GM18498 (cell line): Measurements from ENCODE around the gene IER3.
A peak's percentile ranks its signal among the peaks of the same experiment; 100 is the strongest.

Experiments
- ATAC-seq: cut with Tn5 transposase; IDR thresholded peaks from one replicate; pipeline ENCODE4 v1.9.1; 2021; ENCODE audit warnings: mild to moderate bottlenecking, moderate library complexity; ENCODE audit not compliant: unreplicated experiment

IER3 gene

GRCh38 chr6:30749554-30750378, 5.4 kb upstream of the IER3 start:
- ATAC-seq = no peak

GRCh38 chr6:30748851-30749540, 4.6 kb upstream of the IER3 start:
- no peak for ATAC-seq

- ATAC-seq = no peak
These were observed 3.8 kb upstream of the IER3 start for GRCh38 chr6:30747902-30748769.

- ATAC-seq = no peak
These were observed 2.9 kb upstream of the IER3 start for GRCh38 chr6:30747300-30747687.

GRCh38 chr6:30743099-30744053, 971 bp downstream of the IER3 start:
- ATAC-seq = no peak

GRCh38 chr6:30742316-30743098, 1.8 kb downstream of the IER3 start, which contains the start of gene FLOT1:
TSS of gene FLOT1 (minus strand) at chr6:30742687. CDS start at chr6:30742189, 498 bp downstream.
- peak; percentile 79 for ATAC-seq

GRCh38 chr6:30741789-30742315, 2.5 kb downstream of the IER3 start:
- ATAC-seq = no peak

GRCh38 chr6:30741063-30741779, 3.1 kb downstream of the IER3 start:
- ATAC-seq = no peak

- ATAC-seq = no peak
These were observed 3.8 kb downstream of the IER3 start for GRCh38 chr6:30740540-30740870.

GRCh38 chr6:30738532-30738931, 5.8 kb downstream of the IER3 start:
- no peak for ATAC-seq

GRCh38 chr6:30735668-30736314, 8.6 kb downstream of the IER3 start:
- no peak for ATAC-seq

GRCh38 chr6:30732237-30732943, 12.0 kb downstream of the IER3 start:
- ATAC-seq = no peak

GRCh38 chr6:30730601-30731435, 13.5 kb downstream of the IER3 start:
- ATAC-seq = peak; percentile 53

- ATAC-seq = no peak
These were observed 16.3 kb downstream of the IER3 start for GRCh38 chr6:30727920-30728553.

- no peak for ATAC-seq
These were observed 17.6 kb downstream of the IER3 start for GRCh38 chr6:30726506-30727413.
